DMS53 treated with DMSO at 0.1 percent for 48 hours (cell line): ENCODE results near the gene PER3.

ENCODE experiments used
- DNase-seq: peaks from one replicate; lab custom pipeline; 2025; ENCODE audit not compliant: unreplicated experiment; lab: John Stamatoyannopoulos, UW

Gene PER3

GRCh38 chr1:7831458-7831857, 47.4 kb downstream of the PER3 start:
- DNase-seq, result no peak

GRCh38 chr1:7833035-7833434, 48.9 kb downstream of the PER3 start:
- no peak for DNase-seq

DNA sequence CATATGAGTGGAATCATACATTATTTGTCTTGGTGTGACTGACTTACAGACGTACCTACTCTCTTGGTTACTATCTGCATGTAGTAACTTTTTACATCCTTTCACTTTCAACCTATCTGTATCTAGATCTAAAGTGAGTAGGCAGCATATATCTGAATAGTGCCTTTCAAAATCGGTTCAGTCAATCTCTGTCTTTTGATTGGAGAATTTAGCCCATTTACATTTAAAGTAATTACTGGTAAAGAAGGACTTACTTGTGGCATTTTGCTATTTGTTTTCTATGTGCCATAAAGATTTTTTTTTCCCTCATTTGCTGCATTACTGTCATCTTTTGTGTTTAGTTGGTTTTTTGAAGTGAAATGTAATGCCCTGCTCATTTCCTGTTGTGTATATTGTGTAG, 54.6 kb downstream of the PER3 start:
- no peak for DNase-seq

DNA sequence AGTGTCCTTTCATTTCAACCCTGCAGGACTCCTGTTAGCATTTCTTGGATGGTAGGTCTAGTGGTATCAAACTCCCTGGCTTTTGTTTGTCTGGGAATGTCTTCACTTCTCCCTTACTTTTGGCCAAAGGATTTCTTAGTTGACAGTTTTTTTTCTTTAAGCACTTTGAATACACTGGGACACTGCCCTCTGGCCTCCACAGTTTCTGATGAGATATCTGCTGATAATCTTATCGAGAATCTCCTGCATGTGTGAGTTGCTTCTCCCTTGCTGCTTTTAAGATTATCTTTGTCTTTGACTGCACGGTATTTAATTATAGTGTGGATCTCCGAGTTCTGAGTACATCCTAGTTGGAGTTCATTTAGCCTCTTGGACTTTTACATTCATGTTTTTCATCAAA, 55.4 kb downstream of the PER3 start:
- no peak for DNase-seq

GRCh38 chr1:7842517-7842916, 58.4 kb downstream of the PER3 start:
- no peak for DNase-seq

GRCh38 chr1:7845761-7846160, 61.7 kb downstream of the PER3 start:
- DNase-seq, result no peak

- DNase-seq, result no peak
Measured at GRCh38 chr1:7846656-7847055, 62.6 kb downstream of the PER3 start.

DNA sequence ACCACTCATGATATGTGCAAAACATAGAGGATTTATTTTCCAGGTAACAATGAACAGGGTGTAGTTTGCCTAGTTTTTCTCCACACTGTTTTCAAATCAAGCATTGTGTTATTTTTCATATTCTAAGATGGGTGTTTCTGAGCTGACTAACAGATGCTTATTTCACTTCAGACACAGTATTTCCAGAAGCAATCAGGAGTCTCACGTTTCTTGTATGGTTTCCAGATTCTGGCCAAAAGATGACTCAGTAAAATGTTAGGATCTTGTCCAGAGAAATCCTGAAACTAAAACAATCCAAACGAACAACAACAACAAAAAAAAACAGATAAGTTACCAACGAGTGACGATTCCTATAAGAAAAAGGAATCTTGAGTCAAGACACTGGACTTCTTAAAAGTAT, 63.5 kb downstream of the PER3 start:
- DNase-seq, result no peak

- no peak for DNase-seq
Measured at GRCh38 chr1:7850786-7851185, 66.7 kb downstream of the PER3 start.

- DNase-seq, result no peak
Measured at GRCh38 chr1:7852804-7853683, 69.0 kb downstream of the PER3 start, which contains the start of gene UTS2. Gene UTS2, minus strand, starts transcription at chr1:7853065. Its CDS starts 62 bp downstream, at chr1:7853003.

- no peak for DNase-seq
Measured at GRCh38 chr1:7853684-7854026, 69.6 kb downstream of the PER3 start.

GRCh38 chr1:7856345-7856744, 72.3 kb downstream of the PER3 start:
- DNase-seq, result no peak

GRCh38 chr1:7857000-7857399, 72.9 kb downstream of the PER3 start:
- DNase-seq, result no peak

DNA sequence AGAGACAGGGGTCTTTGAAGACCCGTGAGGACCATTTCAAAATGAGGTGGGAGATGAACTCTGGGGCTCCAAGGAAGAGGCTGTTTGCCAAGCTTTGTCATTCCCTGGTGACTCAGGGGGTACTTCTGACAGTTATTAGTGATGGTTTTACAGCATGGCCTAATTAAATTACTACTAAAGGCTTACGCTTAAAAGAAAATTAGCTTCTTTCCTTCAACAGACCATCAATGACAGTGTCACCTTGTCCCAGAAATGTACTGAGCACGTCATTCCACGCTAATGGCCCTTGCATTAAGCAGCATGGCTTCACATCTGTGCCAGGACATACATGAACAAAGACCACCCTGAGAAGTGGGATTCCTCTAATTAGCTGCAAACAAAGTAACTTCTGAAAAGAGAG, 73.9 kb downstream of the PER3 start:
- DNase-seq, result no peak

GRCh38 chr1:7859406-7859805, 75.3 kb downstream of the PER3 start:
- no peak for DNase-seq

- DNase-seq, result no peak
Measured at GRCh38 chr1:7860130-7860529, 76.0 kb downstream of the PER3 start.

DNA sequence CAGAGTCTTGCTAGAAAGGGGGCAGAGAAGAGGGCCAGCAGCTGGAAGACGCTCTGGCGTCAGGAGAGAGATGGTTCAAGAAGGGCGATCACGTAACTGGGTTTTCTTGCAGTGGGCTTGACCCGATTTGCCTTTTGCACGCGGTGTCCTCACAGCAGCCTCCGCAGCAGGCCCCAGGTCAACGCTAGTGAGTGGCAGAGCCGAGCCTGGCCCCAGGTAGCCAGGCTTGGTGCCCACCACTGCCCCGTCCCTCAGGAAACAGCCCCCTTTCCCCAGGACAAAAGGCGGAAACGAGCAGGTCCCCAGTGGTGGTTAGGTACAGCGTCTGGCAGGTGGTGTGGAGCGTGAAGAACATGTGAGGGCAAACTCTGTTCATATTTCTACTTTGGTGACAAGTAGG, 77.4 kb downstream of the PER3 start:
- DNase-seq, result no peak

GRCh38 chr1:7862211-7863060, 78.3 kb downstream of the PER3 start:
- DNase-seq, result no peak

DNA sequence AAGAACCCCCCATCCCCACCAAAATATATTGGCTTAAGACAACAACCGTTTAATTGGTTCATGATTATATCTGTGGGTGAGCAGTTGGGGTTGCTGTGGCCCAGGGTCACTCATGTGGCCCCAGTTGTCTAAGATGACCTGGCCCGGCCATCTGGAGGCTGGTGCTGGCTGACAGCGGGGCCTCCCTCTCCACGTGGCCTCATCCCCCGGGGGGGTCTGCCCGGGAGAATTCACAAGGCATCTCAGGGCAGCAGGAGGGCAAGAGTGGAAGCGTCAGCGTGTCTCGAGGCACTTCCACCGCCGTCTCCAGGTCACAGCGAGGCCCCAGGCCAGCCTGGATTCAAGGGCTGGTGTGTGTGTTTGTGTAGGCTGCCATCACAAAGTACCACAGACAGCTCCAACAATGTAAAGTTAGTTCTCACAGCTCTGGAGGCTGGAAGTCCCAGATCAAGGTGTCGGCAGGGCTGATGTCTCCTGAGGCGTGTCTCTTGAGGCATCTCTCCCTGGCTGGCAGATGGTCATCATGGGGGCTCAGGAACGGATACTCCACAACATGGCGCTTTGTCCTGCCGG, 79.8 kb downstream of the PER3 start:
- no peak for DNase-seq

DNA sequence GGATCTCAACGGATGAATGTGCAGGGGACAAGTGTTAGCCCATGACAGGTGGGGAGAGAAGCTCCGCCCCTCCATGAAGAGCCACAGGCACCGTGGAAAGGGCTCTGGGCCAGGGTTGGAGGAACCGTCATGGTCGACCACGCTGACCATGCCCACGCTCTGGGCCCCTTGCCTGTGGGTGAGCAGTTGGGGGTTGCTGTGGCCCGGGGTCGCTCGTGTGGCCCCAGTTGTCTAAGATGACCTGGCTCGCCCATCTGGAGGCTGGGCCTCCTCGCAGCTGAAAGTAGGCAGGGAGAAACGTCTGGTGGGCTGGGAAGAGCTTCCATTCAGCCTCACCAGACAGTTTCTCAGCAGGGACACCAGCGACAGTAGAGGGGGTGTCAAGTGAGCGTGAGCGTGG, 81.9 kb downstream of the PER3 start:
- DNase-seq, result no peak

GRCh38 chr1:7868070-7868780, 84.1 kb downstream of the PER3 start:
- DNase-seq, result no peak
